MM.1S (cell line): ENCODE results near the gene NEU4.

Experiments
- CTCF ChIP-seq: fragments of 300-600 bp; sonication (generic); IDR thresholded peaks from 2 replicates; pipeline ENCODE4 v1.5.1; 2016; ENCODE audit warnings: antibody characterized with exemption, low read length, mixed read lengths
- EZH2 ChIP-seq: fragments of 300-600 bp; sonication (generic); optimal IDR thresholded peaks from 2 replicates; pipeline ENCODE3; 2017; ENCODE audit warnings: low read depth, mild to moderate bottlenecking, antibody characterized with exemption, low read length, mixed read lengths

GRCh38 chr2:241818229-241818942, 9.4 kb downstream of the NEU4 start:
- no peak for TF ChIP-seq CTCF
- no peak for TF ChIP-seq EZH2
